Heart left ventricle (tissue), 13 donors: Measurements from ENCODE around the gene COL27A1.

Source experiments
- POLR2A ChIP-seq, 2 donors: fragments of 450-650 bp; IDR thresholded peaks; one replicate each; pipeline ENCODE4 v1.6.1; 2017; ENCODE audit warnings: antibody characterized with exemption in 2 of 2, mild to moderate bottlenecking in 2 of 2, moderate library complexity in 2 of 2
- TF ChIP-seq, protein P1 (sequence below), 12 donors: fragments of 200-600 bp; sonication (generic) in 4 of 12; IDR thresholded peaks; one replicate each; pipeline versions ENCODE4 v1.5.0 to v1.8.0; 2018 to 2022; ENCODE audit warnings: antibody characterized with exemption in 12 of 12, mild to moderate bottlenecking in 5 of 12
- donor health status: ischemic (EF 13 %, LVEDD 7.1; RV severe dilation, severe dysfunction).
- donor health status: DM: no; HTN: yes; CAD: no.
- donor health status: DM: no; HTN: no; CAD: no.
- donor health status: ischemic (EF 25% LVEDD 6.9; RV normal size, moderate dysfunction).
- donor health status: ischemic (EF 25% LVEDD 5.7; RV mildly dilated, moderate dysfunction).
- donor health status: ischemic (EF 35%, LVEDD 5.7; RV mildly dilated, moderate dysfunction).
- donor health status: nonischemic (EF 11% LVEDD 7.7; RV severe dilation, severe dysfunction).
- donor health status: DM: yes; HTN: yes; CAD: no.
- donor health status: PGD.
- donor health status: ischemic (EF 29% LVEDD 5.4; RV normal size, mild dysfunction).
- donor health status: nonischemic (EF 23%, LVEDD 6.1; RV moderate dilation, normal function).

DNA sequence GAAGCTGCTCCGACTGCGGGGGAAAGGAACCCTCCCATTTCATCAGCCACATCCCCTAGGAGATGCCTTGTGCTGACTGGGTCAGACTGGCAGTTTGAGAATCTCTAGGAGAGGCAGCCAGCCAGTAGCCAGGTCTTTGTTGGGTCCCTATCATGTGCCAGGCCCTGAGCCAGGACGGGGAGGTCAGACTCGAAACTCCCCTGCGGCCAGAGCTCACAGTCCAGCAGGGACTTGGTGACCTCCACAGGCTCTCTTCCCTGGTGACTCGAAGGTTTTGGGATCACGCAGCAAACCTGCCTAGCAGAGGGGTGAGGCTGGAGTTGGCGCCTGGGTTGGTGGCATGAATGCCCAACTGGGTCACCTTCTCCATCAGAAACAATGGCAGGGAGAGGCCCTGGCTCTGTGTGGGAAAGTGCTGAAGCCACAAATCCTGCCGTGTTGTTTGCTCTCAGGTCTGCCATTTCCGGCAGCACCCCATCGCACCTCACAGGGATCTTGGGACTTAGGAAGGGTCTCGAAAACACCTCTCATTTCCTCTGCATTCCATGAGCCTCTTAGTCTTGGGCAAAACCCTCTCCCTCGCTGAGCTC is 153.1 kb downstream of the COL27A1 start:
- TF ChIP-seq, protein P1, sequence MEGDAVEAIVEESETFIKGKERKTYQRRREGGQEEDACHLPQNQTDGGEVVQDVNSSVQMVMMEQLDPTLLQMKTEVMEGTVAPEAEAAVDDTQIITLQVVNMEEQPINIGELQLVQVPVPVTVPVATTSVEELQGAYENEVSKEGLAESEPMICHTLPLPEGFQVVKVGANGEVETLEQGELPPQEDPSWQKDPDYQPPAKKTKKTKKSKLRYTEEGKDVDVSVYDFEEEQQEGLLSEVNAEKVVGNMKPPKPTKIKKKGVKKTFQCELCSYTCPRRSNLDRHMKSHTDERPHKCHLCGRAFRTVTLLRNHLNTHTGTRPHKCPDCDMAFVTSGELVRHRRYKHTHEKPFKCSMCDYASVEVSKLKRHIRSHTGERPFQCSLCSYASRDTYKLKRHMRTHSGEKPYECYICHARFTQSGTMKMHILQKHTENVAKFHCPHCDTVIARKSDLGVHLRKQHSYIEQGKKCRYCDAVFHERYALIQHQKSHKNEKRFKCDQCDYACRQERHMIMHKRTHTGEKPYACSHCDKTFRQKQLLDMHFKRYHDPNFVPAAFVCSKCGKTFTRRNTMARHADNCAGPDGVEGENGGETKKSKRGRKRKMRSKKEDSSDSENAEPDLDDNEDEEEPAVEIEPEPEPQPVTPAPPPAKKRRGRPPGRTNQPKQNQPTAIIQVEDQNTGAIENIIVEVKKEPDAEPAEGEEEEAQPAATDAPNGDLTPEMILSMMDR (IDR thresholded peaks at IDR 0.05), result no peak
- no peak for TF ChIP-seq POLR2A (IDR thresholded peaks at IDR 0.05)
